Type B pancreatic cell (in vitro differentiated cells): ENCODE results near the gene CMYA5. TPM values are rescaled to one million over a fixed set of nuclear protein-coding genes. Genes with fewer than 3 reads are reported as not detected.

Experiments
- DNase-seq: peaks from one replicate; pipeline ENCODE4 v3.0.0; 2021; ENCODE audit warnings: mixed read lengths; ENCODE audit not compliant: unreplicated experiment; ENCODE audit errors: extremely low spot score
- H3K27ac Mint-ChIP-seq: 2 replicates; pipeline ENCODE4 v1.8.0; 2021; ENCODE audit warnings: mild to moderate bottlenecking, mixed read lengths
- H3K27me3 Mint-ChIP-seq: 2 replicates; pipeline ENCODE4 v1.8.0; 2021; ENCODE audit warnings: mixed read lengths
- H3K36me3 Mint-ChIP-seq: 2 replicates; pipeline ENCODE4 v1.8.0; 2021; ENCODE audit warnings: mixed read lengths
- H3K4me1 Mint-ChIP-seq: one replicate; pipeline ENCODE4 v1.8.0; 2021; ENCODE audit warnings: mixed read lengths; ENCODE audit not compliant: unreplicated experiment
- H3K4me3 Mint-ChIP-seq: 2 replicates; pipeline ENCODE4 v1.8.0; 2021; ENCODE audit warnings: mild to moderate bottlenecking, mixed read lengths
- H3K9me3 Mint-ChIP-seq: 2 replicates; pipeline ENCODE4 v1.8.0; 2021; ENCODE audit warnings: mixed read lengths
- CTCF ChIP-seq: fragments of 200-600 bp; sonication (generic); conservative IDR thresholded peaks from 2 replicates; pipeline ENCODE4 v1.5.0; 2021; ENCODE audit warnings: antibody characterized with exemption, mild to moderate bottlenecking
- total RNA-seq: library from RNA; stranded (reverse); gene quantifications from 2 replicates; pipeline ENCODE4 v1.2.1, GENCODE V29; 2021; ENCODE audit warnings: low replicate concordance

The CMYA5 gene
- total RNA-seq, 1 donor from 2014 or later: 1.4 TPM

GRCh38 chr5:79686799-79687198 is 2.8 kb upstream of the CMYA5 start:
- TF ChIP-seq CTCF: no peak
- Mint-ChIP-seq H3K27me3 (peaks cover 6% of the 10 kb centered on the region), H3K9me3 (no peaks in the 10 kb centered on the region), H3K4me3 (no peak overlapping the region), H3K36me3 (peaks cover 30% of the 10 kb centered on the region), H3K27ac (no peak overlapping the region), H3K4me1 (no peaks in the 10 kb centered on the region)
- no peak for DNase-seq

GRCh38 chr5:79687889-79688288 is 1.7 kb upstream of the CMYA5 start:
- Mint-ChIP-seq H3K27ac (no peak overlapping the region), H3K4me1 (no peaks in the 10 kb centered on the region), H3K27me3 (peaks cover 6% of the 10 kb centered on the region), H3K4me3 (peak overlapping the region; percentile 37), H3K36me3 (peaks cover 22% of the 10 kb centered on the region), H3K9me3 (no peaks in the 10 kb centered on the region)
- DNase-seq: no peak
- TF ChIP-seq CTCF: no peak

- TF ChIP-seq CTCF: no peak
- peak overlapping the region; percentile 83 for H3K4me3 Mint-ChIP-seq
These were observed 1.4 kb downstream of the CMYA5 start for GRCh38 chr5:79691007-79691406.

GRCh38 chr5:79692596-79692995 is 3.0 kb downstream of the CMYA5 start:
- TF ChIP-seq CTCF: no peak
- H3K36me3 Mint-ChIP-seq: peaks cover 11% of the 10 kb centered on the region
- no peak for DNase-seq
- no peak overlapping the region for H3K27ac Mint-ChIP-seq
- H3K4me3 Mint-ChIP-seq: no peak overlapping the region
- H3K27me3 Mint-ChIP-seq: peaks cover 6% of the 10 kb centered on the region
- no peaks in the 10 kb centered on the region for H3K4me1 Mint-ChIP-seq
- no peaks in the 10 kb centered on the region for H3K9me3 Mint-ChIP-seq

More at GRCh38 chr5:79691007-79691406, 1.4 kb downstream of the CMYA5 start:
- DNase-seq: no peak
- peaks cover 15% of the 10 kb centered on the region for H3K36me3 Mint-ChIP-seq
- H3K27me3 Mint-ChIP-seq: peaks cover 6% of the 10 kb centered on the region
- no peak overlapping the region for H3K27ac Mint-ChIP-seq
- H3K9me3 Mint-ChIP-seq: no peaks in the 10 kb centered on the region
- no peaks in the 10 kb centered on the region for H3K4me1 Mint-ChIP-seq

- H3K9me3 Mint-ChIP-seq: no peaks in the 10 kb centered on the region
- no peak overlapping the region for H3K27ac Mint-ChIP-seq
- H3K27me3 Mint-ChIP-seq: peaks cover 3% of the 10 kb centered on the region
- no peaks in the 10 kb centered on the region for H3K4me1 Mint-ChIP-seq
- TF ChIP-seq CTCF: no peak
- no peak for DNase-seq
- no peak overlapping the region for H3K4me3 Mint-ChIP-seq
- H3K36me3 Mint-ChIP-seq: peaks cover 5% of the 10 kb centered on the region
These were observed 4.5 kb downstream of the CMYA5 start for GRCh38 chr5:79694183-79694582.

GRCh38 chr5:79694652-79695051 is 5.0 kb downstream of the CMYA5 start:
- Mint-ChIP-seq H3K9me3 (no peaks in the 10 kb centered on the region), H3K4me1 (no peaks in the 10 kb centered on the region), H3K36me3 (peaks cover 5% of the 10 kb centered on the region), H3K27ac (no peak overlapping the region), H3K4me3 (no peak overlapping the region), H3K27me3 (peaks cover 3% of the 10 kb centered on the region)
- no peak for TF ChIP-seq CTCF
- DNase-seq: no peak
